Activated naive CD8-positive, alpha-beta T cell (primary cell): ENCODE results near the gene ASPHD1.
A peak's percentile ranks its signal among the peaks of the same experiment; 100 is the strongest.

Experiments used
- H3K27ac Mint-ChIP-seq: one replicate; pipeline ENCODE4 v1.8.0; 2021; ENCODE audit warnings: mixed read lengths
- H3K27me3 Mint-ChIP-seq: one replicate; pipeline ENCODE4 v1.8.0; 2021; ENCODE audit warnings: mixed read lengths
- H3K36me3 Mint-ChIP-seq: one replicate; pipeline ENCODE4 v1.8.0; 2021; ENCODE audit warnings: mixed read lengths
- H3K4me1 Mint-ChIP-seq: one replicate; pipeline ENCODE4 v1.8.0; 2021; ENCODE audit warnings: low read depth, mixed read lengths
- H3K4me3 Mint-ChIP-seq: one replicate; pipeline ENCODE4 v1.8.0; 2021; ENCODE audit warnings: mild to moderate bottlenecking, mixed read lengths
- H3K9me3 Mint-ChIP-seq: one replicate; pipeline ENCODE4 v1.8.0; 2021; ENCODE audit warnings: low read depth, mixed read lengths

The ASPHD1 gene, protein sequence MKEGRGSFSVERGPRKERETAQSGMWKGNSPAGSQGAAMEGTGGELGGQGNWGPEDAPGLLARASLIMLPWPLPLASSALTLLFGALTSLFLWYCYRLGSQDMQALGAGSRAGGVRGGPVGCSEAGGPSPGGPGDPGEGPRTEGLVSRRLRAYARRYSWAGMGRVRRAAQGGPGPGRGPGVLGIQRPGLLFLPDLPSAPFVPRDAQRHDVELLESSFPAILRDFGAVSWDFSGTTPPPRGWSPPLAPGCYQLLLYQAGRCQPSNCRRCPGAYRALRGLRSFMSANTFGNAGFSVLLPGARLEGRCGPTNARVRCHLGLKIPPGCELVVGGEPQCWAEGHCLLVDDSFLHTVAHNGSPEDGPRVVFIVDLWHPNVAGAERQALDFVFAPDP

DNA sequence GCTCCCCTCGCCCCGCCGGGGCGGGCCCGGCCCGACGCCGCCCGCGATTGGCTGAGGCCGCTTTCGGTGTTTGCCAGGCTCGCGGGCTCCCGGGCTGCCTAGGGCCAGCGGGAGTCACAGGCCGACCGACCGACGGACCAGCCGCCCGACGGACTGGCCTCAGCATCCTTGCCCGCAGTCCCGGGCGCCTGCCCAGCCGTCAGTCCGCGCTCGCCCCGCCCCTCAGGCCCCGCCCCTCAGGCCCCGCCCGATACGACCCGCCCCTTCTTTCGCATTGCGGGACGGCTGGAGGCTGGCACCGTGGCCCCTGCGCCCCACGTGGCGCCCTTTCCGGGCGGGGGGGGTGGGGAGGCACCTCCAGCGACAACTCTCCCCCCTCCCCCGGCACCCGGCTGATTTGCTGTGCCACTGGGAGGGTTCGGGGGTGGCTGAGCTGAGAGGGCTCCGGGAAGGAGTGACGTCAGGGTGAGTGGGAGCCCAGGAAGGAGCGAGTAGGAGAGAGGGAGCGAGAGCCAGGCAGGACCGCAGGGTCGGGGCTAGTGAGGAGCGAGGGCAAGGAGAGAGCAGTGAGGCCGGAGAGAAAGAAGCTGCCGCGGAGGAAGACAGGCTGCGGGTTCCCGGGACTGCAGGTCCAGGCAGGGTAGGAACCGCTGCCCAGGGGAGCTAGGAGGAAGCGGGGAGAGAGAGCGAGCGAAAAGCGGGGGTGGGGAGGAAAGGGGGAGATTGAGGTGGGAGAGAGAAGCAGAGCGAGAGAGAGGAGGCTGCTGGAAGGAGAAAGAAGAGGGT lies at the start of gene ASPHD1:
Gene ASPHD1 (plus strand): TSS at position 387 of the 786 bp plus-strand sequence. CDS start 484 bp downstream, outside the sequence.
- Mint-ChIP-seq H3K27me3 (peaks cover 16% of the 10 kb centered on the region), H3K36me3 (peaks cover 2% of the 10 kb centered on the region), H3K4me1 (peaks cover 9% of the 10 kb centered on the region), H3K9me3 (no peaks in the 10 kb centered on the region), H3K27ac (no peak within 1 kb of the TSS), H3K4me3 (peak within 1 kb of the TSS; percentile 84)

DNA sequence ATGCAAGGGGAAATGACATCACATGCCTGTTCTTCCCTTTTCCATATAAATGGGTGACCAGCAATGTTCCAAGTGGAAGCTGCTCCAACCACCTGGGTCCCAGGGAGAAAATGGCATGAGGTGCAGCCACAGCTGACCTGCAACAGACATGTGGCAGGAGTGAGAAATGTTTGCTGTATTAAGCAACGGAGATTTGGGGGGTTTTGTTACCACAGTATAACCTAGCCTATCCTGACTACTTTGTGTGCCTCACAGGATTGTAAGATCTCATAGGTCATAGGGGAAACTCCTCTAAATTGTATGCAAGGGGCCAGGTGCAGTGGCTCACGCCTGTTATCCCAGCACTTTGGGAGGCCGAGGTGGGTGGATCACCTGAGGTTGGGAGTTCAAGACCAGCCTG lies 49.3 kb upstream of the ASPHD1 start:
- H3K4me3 Mint-ChIP-seq = no peak overlapping the region
- no peak overlapping the region for H3K27ac Mint-ChIP-seq
- no peaks in the 10 kb centered on the region for H3K9me3 Mint-ChIP-seq
- no peaks in the 10 kb centered on the region for H3K36me3 Mint-ChIP-seq
- peaks cover 11% of the 10 kb centered on the region for H3K4me1 Mint-ChIP-seq
- no peaks in the 10 kb centered on the region for H3K27me3 Mint-ChIP-seq

DNA sequence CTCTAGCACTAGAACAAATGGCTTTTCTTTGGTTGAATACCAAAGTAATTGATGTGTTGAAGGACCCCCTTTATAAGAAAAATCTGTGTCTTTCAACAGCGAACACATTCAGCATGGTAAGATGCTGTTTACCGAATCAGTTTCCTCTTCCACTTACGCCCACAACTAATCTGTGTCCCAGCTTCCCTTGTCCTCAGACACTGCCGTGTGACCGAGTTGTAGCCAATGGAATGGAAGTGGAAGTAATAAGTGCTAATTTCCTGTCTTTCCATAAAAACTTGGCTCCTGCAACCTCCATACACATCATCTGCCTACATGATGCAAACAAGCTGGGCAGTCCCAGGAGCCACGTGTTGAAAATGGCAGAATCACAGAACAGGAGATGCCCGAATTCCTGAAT lies 47.6 kb upstream of the ASPHD1 start:
- Mint-ChIP-seq H3K27me3 (no peaks in the 10 kb centered on the region), H3K9me3 (no peaks in the 10 kb centered on the region), H3K36me3 (no peaks in the 10 kb centered on the region), H3K27ac (no peak overlapping the region), H3K4me1 (peaks cover 8% of the 10 kb centered on the region), H3K4me3 (no peak overlapping the region)

DNA sequence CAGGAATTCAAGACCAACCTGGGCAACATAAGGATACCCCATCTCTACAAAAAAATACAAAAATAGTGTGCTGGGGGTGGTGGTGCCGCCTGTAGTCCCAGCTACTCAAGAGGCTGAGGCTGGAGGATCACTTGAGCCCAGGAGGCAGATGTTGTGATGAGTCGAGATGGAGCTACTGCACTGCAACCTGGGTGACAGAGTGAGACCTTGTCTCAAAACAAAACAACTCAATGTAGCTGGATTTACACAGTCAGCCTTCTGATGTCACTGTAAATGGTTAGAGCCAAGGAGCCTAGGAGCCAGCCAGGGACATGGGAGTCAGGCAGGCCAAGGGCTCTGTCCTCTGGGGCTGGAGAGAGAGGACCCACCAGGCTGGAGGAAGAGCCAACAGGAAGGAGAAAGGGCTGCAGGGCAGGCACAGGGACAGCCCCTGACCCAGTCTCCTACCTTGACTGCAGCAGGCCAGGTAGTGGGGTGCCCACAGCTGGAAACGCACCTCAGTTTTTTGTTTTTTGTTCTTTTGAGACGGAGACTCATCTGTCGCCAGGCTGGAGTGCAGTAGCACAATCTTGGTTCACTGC lies 45.7 kb upstream of the ASPHD1 start:
- Mint-ChIP-seq H3K4me3 (no peak overlapping the region), H3K9me3 (no peaks in the 10 kb centered on the region), H3K27ac (no peak overlapping the region), H3K27me3 (no peaks in the 10 kb centered on the region), H3K36me3 (peaks cover 3% of the 10 kb centered on the region), H3K4me1 (no peaks in the 10 kb centered on the region)

DNA sequence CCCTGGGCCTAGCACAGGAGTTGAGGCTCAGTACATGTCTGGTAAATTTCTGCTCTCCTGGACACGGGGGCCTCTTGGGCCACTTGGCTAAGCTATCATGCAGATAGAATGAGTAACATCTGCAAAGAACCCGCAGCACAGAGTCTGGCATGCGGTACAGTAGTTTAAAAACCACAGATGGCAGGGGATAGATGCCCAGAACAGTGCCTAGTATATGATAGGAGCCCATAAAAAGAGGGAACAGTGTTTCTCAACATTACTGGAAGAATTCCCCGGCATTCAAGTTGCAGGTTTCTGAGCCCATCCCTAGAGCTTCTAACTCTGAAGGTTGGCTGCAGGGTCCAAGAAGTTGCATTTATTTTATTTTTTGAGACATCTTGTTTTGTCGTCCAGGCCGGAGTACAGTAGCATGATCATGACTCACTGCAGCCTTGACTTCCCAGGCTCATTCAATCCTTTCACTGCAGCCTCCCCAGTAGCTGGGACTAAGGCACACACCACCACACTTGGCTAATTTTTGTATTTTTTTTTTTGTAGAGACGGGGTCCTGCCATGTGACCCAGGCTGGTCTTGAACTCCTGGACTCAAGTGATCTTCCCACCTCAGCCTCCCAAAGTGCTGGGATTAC lies 43.0 kb upstream of the ASPHD1 start:
- no peak overlapping the region for H3K4me3 Mint-ChIP-seq
- H3K27me3 Mint-ChIP-seq = no peaks in the 10 kb centered on the region
- no peaks in the 10 kb centered on the region for H3K9me3 Mint-ChIP-seq
- H3K27ac Mint-ChIP-seq = no peak overlapping the region
- peaks cover 3% of the 10 kb centered on the region for H3K36me3 Mint-ChIP-seq
- peaks cover 15% of the 10 kb centered on the region for H3K4me1 Mint-ChIP-seq

DNA sequence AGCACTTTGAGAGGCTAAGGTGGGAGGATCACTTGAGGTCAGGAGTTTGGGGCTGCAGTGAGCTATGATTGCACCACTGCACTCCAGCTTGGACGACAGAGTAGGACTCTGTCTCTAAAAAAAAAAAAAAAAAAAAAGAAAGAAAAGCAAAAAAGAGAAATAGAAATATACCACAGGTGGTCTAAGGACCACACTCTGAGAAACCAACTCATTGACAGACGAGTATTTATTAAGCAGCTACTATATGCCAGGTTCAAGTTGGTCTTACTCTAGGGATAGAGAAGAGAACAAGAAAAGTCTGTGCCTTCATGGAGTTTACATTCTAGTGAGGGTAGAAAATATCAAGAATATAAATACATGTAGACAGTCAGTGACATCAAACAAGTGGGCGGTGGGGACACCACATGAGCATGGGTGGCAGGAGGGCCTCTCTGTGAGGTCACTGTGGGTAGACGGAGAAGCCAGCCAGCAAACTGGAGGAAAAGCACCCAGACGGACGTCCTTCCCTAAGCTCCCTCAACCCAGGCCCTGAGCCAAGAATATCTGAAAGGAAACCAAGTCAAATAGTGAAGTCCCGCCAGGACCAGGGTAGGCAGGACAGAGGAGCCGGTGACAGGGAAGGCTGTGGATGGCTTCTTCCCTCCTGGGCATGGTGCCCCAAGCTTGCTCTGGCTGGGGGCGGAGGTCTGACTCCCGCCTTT lies 42.0 kb upstream of the ASPHD1 start:
- no peaks in the 10 kb centered on the region for H3K27me3 Mint-ChIP-seq
- H3K27ac Mint-ChIP-seq = no peak overlapping the region
- no peak overlapping the region for H3K4me3 Mint-ChIP-seq
- H3K4me1 Mint-ChIP-seq = peaks cover 17% of the 10 kb centered on the region
- peaks cover 3% of the 10 kb centered on the region for H3K36me3 Mint-ChIP-seq
- no peaks in the 10 kb centered on the region for H3K9me3 Mint-ChIP-seq

DNA sequence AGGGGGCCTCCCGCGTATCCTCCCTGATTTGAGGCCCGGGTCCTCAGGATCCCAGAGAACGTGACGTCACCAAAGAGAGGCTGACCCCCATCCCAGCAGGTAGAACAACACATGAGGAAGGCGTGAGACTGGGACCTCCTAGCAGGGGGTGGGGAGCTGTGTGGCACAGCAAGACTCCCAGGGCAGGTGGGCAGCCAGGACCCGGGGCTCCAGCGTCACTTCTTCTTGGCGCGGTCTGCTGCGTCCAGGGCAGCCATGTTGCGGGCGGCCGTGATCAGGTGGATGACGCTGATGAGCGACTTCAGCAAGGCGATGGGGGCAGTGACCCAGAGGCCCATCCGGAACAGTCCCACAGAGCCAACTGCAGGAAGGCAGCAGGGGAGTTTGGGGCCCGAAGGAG lies 41.3 kb upstream of the ASPHD1 start:
- Mint-ChIP-seq H3K4me1 (peaks cover 18% of the 10 kb centered on the region), H3K9me3 (no peaks in the 10 kb centered on the region), H3K4me3 (no peak overlapping the region), H3K27ac (no peak overlapping the region), H3K36me3 (peaks cover 3% of the 10 kb centered on the region), H3K27me3 (no peaks in the 10 kb centered on the region)

DNA sequence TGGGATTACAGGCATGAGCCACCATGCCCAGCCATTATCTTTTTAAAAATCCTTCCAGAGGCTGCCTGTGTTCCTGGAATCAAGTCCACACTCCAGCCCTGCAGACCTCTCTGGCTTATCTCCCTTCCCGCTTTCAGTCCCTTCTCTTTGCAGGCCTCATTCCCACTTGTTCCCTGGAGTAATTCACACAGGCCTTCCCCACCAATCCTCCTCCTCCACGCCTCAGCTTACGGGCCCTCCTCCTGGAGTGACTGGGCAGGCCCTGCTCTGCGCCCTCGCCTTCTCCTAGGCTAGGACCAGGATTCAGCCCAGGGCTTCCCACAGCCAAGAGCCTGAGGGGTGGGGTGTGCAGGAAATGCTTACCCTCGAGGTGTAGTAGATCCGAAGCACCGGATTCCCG lies 40.1 kb upstream of the ASPHD1 start:
- H3K27me3 Mint-ChIP-seq = no peaks in the 10 kb centered on the region
- peaks cover 3% of the 10 kb centered on the region for H3K36me3 Mint-ChIP-seq
- H3K4me1 Mint-ChIP-seq = peaks cover 18% of the 10 kb centered on the region
- no peak overlapping the region for H3K4me3 Mint-ChIP-seq
- H3K9me3 Mint-ChIP-seq = no peaks in the 10 kb centered on the region
- H3K27ac Mint-ChIP-seq = peak overlapping the region; percentile 23

DNA sequence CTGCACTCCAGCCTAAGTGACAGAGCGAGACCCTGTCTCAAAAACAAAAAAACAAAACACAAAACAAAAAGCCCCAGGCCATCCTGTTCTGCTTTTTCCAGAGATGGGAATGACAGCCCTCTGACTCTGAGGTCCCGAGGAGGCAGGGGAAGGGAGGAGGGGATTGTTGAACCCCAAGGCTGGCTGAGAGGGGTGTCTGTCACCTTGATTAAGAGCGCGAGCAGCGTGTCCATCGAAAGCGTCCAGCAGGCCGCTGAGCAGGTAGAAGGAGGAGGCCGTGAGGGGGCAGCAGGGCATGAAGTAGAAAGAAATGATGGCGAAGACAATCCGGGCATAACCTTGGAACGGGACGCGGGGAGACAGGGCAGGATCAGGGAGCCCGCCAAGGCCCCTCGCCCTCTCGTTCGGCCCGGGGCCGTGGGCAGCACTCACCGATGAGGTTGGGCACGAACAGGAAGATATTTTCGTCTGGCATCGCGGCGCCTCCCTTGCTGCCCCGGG lies 37.9 kb upstream of the ASPHD1 start:
- H3K27me3 Mint-ChIP-seq = no peaks in the 10 kb centered on the region
- H3K9me3 Mint-ChIP-seq = no peaks in the 10 kb centered on the region
- H3K4me3 Mint-ChIP-seq = peak overlapping the region; percentile 96
- H3K4me1 Mint-ChIP-seq = peaks cover 18% of the 10 kb centered on the region
- H3K36me3 Mint-ChIP-seq = peaks cover 3% of the 10 kb centered on the region
- H3K27ac Mint-ChIP-seq = peak overlapping the region; percentile 92

DNA sequence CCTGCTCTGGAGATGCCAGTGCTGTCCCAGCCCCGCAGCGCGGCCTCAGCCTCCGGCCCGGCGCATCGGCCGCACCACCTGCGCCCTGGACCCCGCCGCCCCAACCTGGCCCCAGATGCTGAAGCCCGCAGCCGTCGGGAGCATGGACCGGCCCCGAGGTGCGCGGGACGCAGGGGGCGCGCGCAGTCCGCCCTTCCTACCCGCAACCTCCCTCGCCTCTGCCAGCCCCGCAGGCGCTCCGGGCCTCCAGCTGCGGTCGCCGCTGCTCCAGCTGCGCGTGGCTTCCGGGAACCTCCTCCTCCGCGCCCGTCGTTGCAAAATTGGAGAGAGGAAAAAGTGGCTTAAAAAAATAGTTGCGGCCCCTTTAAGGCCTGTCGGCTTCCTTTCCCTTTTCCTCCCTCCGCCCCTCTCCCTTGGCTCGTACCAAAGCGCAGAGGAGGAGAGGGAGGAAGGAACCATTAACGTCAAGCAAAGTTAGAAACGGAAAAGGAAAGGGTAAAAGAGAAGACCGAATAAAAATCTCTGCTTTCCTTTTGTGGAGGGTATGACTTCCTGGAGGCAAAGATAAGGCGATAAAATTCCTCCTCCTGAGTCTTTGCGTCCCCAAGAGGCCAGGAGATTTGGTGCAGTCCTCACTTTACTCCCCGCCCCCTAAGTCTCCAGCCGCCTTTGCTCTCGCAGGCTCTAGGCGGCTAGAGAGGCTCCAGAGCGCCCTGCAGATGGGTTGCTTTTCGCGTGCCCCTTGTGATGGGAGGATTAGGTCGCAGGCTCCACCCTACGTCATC lies 37.2 kb upstream of the ASPHD1 start, which contains the start of gene CDIPT:
Gene CDIPT (minus strand): TSS at position 343 of the 785 bp plus-strand sequence. CDS start 369 bp downstream, outside the sequence.
- Mint-ChIP-seq H3K36me3 (peaks cover 3% of the 10 kb centered on the region), H3K4me3 (peak within 1 kb of the TSS; percentile 96), H3K27ac (peak within 1 kb of the TSS; percentile 99), H3K27me3 (no peaks in the 10 kb centered on the region), H3K9me3 (no peaks in the 10 kb centered on the region), H3K4me1 (peaks cover 18% of the 10 kb centered on the region)

DNA sequence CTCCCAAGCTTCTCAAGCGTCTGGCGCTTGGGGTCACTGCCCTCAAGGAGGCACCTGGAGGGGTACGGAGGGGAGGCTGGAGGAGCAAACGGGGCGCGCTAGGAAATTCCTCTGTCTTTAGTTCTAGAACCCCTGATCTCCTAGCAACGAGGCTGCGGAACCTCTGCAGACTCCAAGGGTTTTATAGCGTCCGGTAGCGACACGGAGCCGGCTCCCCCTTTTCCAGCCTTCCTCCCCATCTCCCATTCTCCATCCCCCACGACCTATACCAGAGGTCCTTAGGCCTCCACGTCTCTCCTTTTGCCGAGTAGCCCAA lies 36.7 kb upstream of the ASPHD1 start:
- Mint-ChIP-seq H3K36me3 (no peaks in the 10 kb centered on the region), H3K4me3 (peak overlapping the region; percentile 96), H3K27ac (peak overlapping the region; percentile 99), H3K9me3 (no peaks in the 10 kb centered on the region), H3K4me1 (peaks cover 18% of the 10 kb centered on the region), H3K27me3 (no peaks in the 10 kb centered on the region)

DNA sequence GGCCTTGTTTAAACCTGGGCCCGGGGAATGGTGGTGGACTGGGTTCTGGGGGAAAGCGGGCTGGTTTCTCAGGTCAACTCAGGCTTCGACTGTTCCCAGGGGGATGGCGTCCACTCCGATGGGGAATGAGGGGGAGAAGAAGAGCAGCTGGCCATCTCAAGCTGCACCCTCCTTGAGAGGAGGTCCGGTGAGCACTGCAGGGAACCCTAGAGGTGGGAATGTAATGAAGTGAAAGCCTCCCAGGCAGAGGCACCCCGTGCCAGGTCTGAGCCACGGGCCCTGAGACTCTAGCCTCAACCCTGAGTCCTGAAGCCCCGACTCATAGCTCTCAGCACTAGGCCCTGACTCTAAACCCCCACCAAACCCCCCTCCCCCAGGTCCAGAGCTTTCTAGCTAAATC lies 36.1 kb upstream of the ASPHD1 start:
- no peaks in the 10 kb centered on the region for H3K27me3 Mint-ChIP-seq
- H3K27ac Mint-ChIP-seq = no peak overlapping the region
- H3K4me1 Mint-ChIP-seq = peaks cover 18% of the 10 kb centered on the region
- no peak overlapping the region for H3K4me3 Mint-ChIP-seq
- H3K9me3 Mint-ChIP-seq = no peaks in the 10 kb centered on the region
- no peaks in the 10 kb centered on the region for H3K36me3 Mint-ChIP-seq

DNA sequence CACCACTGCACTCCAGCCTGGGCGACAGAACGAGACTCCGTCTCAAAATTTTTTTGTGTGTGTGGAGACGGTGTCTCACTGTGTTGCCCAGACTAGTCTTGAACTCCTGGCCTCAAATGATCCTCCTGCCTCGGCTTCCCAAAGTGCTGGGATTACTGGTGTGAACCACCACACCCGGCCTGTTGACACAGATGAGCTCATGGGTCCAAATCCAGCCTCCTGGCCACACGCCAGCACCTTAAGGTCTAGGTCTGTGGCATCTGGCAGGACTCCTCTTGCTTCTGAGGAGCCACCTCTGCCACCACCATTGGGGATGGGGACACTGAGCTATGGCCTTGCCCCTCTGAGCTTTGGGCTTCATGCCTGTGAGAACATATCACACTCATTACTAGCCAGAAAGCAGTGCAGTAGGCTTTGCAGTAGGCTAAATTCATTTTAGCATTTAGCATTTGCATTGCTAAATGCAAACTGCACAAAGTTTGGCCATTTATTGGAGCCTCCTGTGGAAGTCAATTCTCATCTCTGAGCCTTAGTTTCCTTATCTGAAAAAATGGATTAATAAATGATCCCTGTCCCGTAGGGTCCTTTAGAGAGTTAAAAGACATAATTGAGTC lies 31.8 kb upstream of the ASPHD1 start:
- Mint-ChIP-seq H3K36me3 (no peaks in the 10 kb centered on the region), H3K4me3 (no peak overlapping the region), H3K27me3 (no peaks in the 10 kb centered on the region), H3K4me1 (peaks cover under 1% of the 10 kb centered on the region), H3K27ac (no peak overlapping the region), H3K9me3 (no peaks in the 10 kb centered on the region)
